Gastroesophageal sphincter (tissue), 3 donors: ENCODE measurements around the gene LMNA.

Experiments
- CTCF ChIP-seq, 4 experiments: fragments of 200-600 bp in 2 of 4; fragments of 450-650 bp in 2 of 4; sonication (generic) in 1 of 4; IDR thresholded peaks; one replicate each; pipeline ENCODE4 v1.5.1; 2017 to 2019; ENCODE audit warnings: antibody characterized with exemption in 4 of 4, mild to moderate bottlenecking in 2 of 4, moderate library complexity in 2 of 4
- POLR2A ChIP-seq, 2 donors: fragments of 450-650 bp; IDR thresholded peaks; one replicate each; pipeline ENCODE4 v1.6.1; 2017; ENCODE audit warnings: antibody characterized with exemption in 2 of 2, mild to moderate bottlenecking in 2 of 2, moderate library complexity in 1 of 2

DNA sequence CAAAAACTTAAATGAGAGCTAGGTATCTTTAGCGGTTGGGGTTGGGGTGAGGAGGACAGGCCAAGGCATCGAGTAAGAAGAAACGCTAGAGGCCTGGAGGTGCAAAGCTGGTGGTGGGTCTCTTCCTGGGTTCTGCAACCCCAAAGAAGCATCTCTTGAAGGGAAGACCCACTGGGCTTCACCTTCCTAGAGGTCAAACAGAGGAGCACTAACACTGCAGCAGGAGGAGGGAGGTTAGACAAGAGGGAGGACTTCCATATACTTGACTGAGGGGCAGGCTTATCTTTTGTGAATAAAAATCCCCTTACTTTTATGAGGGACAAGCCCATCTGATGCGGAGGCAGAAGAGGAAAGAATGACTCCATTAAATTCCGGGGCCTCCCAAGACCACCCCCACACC lies 34.7 kb upstream of the LMNA start:
- TF ChIP-seq CTCF (IDR thresholded peaks at IDR 0.05) = no peak
- no peak for TF ChIP-seq POLR2A (IDR thresholded peaks at IDR 0.05)
